Epithelial cell of proximal tubule (primary cell): ENCODE measurements around the gene PPCDC. TPM values are rescaled to one million over a fixed set of nuclear protein-coding genes. Genes with fewer than 3 reads are reported as not detected.
A peak's percentile ranks its signal among the peaks of the same experiment; 100 is the strongest.

Experiments
- DNase-seq: peaks from one replicate; pipeline ENCODE4 v3.0.0-alpha.2; 2011; ENCODE audit warnings: low read depth
- H3K4me3 ChIP-seq: 2 replicates; pipeline ENCODE4 v1.5.1; 2011; ENCODE audit warnings: low read depth, mild to moderate bottlenecking, low read length
- total RNA-seq: library from RNA; depleted of rRNA; stranded (reverse); fragments of >200 nt; gene quantifications from 2 replicates; pipeline ENCODE4 v1.2.3, GENCODE V29; 2015
- TF ChIP-seq, protein P1 (sequence below): conservative IDR thresholded peaks from 2 replicates; pipeline ENCODE4 v1.5.1; 2012; ENCODE audit warnings: low read depth, mild to moderate bottlenecking, low read length

PPCDC gene
- total RNA-seq, 1 donor from 2014 or later = 26.1 TPM

GRCh38 chr15:74983725-74984231 lies 39.6 kb upstream of the PPCDC start:
- peak; percentile 29 for DNase-seq
- TF ChIP-seq, protein P1, sequence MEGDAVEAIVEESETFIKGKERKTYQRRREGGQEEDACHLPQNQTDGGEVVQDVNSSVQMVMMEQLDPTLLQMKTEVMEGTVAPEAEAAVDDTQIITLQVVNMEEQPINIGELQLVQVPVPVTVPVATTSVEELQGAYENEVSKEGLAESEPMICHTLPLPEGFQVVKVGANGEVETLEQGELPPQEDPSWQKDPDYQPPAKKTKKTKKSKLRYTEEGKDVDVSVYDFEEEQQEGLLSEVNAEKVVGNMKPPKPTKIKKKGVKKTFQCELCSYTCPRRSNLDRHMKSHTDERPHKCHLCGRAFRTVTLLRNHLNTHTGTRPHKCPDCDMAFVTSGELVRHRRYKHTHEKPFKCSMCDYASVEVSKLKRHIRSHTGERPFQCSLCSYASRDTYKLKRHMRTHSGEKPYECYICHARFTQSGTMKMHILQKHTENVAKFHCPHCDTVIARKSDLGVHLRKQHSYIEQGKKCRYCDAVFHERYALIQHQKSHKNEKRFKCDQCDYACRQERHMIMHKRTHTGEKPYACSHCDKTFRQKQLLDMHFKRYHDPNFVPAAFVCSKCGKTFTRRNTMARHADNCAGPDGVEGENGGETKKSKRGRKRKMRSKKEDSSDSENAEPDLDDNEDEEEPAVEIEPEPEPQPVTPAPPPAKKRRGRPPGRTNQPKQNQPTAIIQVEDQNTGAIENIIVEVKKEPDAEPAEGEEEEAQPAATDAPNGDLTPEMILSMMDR = no peak
- H3K4me3 ChIP-seq = no peak overlapping the region

DNA sequence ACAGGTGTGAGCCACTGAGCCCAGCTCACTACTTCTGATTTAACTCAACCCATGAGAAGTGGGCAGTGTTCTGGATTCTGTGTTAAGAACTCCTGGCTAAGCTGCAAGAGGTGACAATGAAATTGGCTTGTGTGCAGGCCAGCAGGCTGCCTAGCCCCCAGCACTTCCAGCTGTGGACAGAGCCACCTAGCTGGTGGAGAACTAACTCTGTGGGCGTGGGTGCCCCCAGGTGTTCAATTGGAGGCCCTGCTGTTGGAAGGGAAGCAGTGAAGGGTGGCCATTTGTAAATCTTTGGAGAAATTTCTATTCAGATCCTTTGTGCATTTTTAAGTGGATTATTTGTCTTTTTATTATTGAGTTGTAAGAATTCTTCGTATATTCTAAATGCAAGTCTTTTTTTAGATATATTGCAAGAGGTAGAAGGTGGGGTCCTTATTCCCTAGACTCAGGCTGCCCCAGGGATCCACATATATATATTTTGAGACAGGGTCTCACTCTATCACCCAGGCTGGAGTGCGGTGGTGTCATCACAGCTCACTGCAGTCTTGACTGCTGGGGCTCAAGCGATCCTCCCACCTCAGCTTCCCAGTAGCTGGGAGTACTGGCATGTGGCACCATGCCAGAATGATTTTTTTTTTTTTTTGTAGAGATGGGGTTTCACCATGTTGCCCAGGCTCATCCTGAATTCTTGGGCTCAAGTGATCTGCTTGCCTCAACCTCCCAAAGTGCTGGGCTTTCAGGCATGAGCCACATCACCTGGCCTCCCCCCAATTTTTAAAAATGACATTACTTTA lies 35.2 kb upstream of the PPCDC start:
- TF ChIP-seq, protein P1 = peak; percentile 86
- H3K4me3 ChIP-seq = no peak overlapping the region
- no peak for DNase-seq

DNA sequence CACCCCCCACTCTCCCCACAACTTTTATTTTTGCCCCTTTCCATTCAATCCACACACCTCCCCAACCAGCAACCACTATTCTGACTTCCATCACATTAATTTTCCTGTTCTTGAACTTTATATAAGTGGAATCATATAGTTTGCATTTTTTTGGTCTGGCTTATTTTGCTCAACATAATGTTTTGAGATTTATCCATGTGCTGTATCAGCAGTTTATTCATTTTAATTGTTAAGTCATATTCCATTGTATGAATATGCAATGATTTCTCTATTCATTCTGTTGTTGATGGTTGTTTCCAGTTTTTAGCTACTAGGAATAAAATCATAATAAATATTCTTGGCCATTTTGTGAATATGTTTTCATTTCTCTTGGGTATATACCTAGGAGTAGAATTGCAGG lies 33.9 kb upstream of the PPCDC start:
- TF ChIP-seq, protein P1 = no peak
- H3K4me3 ChIP-seq = no peak overlapping the region
- no peak for DNase-seq

GRCh38 chr15:74992619-74993018 lies 30.8 kb upstream of the PPCDC start:
- H3K4me3 ChIP-seq = no peak overlapping the region
- TF ChIP-seq, protein P1 = no peak
- DNase-seq = no peak

DNA sequence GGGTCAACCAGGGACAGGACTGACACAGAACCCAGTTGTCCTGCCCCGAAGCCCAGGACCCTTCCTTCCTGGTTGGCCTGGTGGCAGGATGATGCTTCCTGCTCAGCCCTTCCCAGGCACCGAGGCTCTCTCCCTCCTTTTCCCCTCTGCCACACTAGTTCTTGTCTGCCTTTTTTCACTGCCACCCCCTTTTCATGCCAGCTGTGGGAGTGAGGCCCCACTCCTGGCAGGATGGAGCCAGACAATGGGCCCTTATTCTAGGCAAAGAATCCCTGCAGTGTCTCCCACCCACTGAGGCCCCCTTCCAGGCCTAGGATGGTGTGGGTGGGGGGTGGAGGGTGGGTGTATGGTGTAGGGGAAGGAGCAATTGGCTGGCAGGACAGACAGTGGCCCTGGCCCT lies 29.2 kb upstream of the PPCDC start:
- no peak for DNase-seq
- no peak overlapping the region for H3K4me3 ChIP-seq
- TF ChIP-seq, protein P1 = no peak

GRCh38 chr15:74994685-74995084 lies 28.7 kb upstream of the PPCDC start:
- H3K4me3 ChIP-seq = no peak overlapping the region
- DNase-seq = no peak
- TF ChIP-seq, protein P1 = no peak
